H9 (cell line): ENCODE results near the gene INCENP. TPM values are rescaled to one million over a fixed set of nuclear protein-coding genes. Genes with fewer than 3 reads are reported as not detected.

Experiments used
- DNase-seq: peaks from one replicate; pipeline ENCODE4 v3.0.0-alpha.2; 2017
- H2AFZ ChIP-seq: one replicate; pipeline ENCODE4 v1.6.1; 2013; ENCODE audit warnings: mild to moderate bottlenecking, low read length, control low read depth, moderate library complexity
- H2AK5ac ChIP-seq: 2 replicates; pipeline ENCODE4 v1.6.1; 2013; ENCODE audit warnings: low read length, control low read depth, mixed read lengths; ENCODE audit not compliant: insufficient read length
- H2BK120ac ChIP-seq: one replicate; pipeline ENCODE4 v1.6.1; 2013; ENCODE audit warnings: low read depth, mild to moderate bottlenecking, low read length, control low read depth, inconsistent platforms; ENCODE audit not compliant: poor library complexity, severe bottlenecking
- H2BK12ac ChIP-seq: 2 replicates; pipeline ENCODE4 v1.6.1; 2013; ENCODE audit warnings: low read length, control low read depth, mixed read lengths, low read depth; ENCODE audit not compliant: insufficient read length
- H2BK15ac ChIP-seq: 2 replicates; pipeline ENCODE4 v1.6.1; 2013; ENCODE audit warnings: low read depth, low read length, control low read depth
- H2BK20ac ChIP-seq: one replicate; pipeline ENCODE4 v1.6.1; 2013; ENCODE audit warnings: low read depth, mild to moderate bottlenecking, low read length, control low read depth, inconsistent platforms; ENCODE audit not compliant: poor library complexity, severe bottlenecking
- H2BK5ac ChIP-seq: 2 replicates; pipeline ENCODE4 v1.6.1; 2013; ENCODE audit warnings: low read length, control low read depth, mixed read lengths; ENCODE audit not compliant: insufficient read length
- H3K14ac ChIP-seq: 2 replicates; pipeline ENCODE4 v1.6.1; 2013; ENCODE audit warnings: low read length, control low read depth; ENCODE audit not compliant: insufficient read depth
- H3K18ac ChIP-seq: 2 replicates; pipeline ENCODE4 v1.6.1; 2013; ENCODE audit warnings: low read depth, mild to moderate bottlenecking, mixed read lengths, low read length, control low read depth; ENCODE audit not compliant: insufficient read length
- H3K23ac ChIP-seq: 2 replicates; pipeline ENCODE4 v1.6.1; 2013; ENCODE audit warnings: low read length, control low read depth, mixed read lengths, low read depth; ENCODE audit not compliant: insufficient read length
- H3K23me2 ChIP-seq: 2 replicates; pipeline ENCODE4 v1.6.1; 2013; ENCODE audit warnings: low read depth, mild to moderate bottlenecking, mixed read lengths, low read length, control low read depth; ENCODE audit not compliant: insufficient read length, poor library complexity, severe bottlenecking
- H3K27ac ChIP-seq: 2 replicates; pipeline ENCODE4 v1.5.1; 2013; ENCODE audit warnings: low read length, control low read depth, mixed read lengths, low read depth; ENCODE audit not compliant: insufficient read length
- H3K27me3 ChIP-seq: 2 replicates; pipeline ENCODE4 v1.6.1; 2013; ENCODE audit warnings: low read length, control low read depth, inconsistent platforms; ENCODE audit not compliant: insufficient read depth
- H3K4ac ChIP-seq: 2 replicates; pipeline ENCODE4 v1.6.1; 2013; ENCODE audit warnings: low read depth, mild to moderate bottlenecking, control low read depth, inconsistent platforms, low read length, moderate library complexity
- H3K4me1 ChIP-seq: 2 replicates; pipeline ENCODE4 v1.6.1; 2013; ENCODE audit warnings: low read length, control low read depth, inconsistent platforms; ENCODE audit not compliant: insufficient read depth
- H3K4me2 ChIP-seq: 2 replicates; pipeline ENCODE4 v1.6.1; 2013; ENCODE audit warnings: low read length, control low read depth, mixed read lengths; ENCODE audit not compliant: insufficient read length, insufficient read depth
- H3K56ac ChIP-seq: 2 replicates; pipeline ENCODE4 v1.6.1; 2013; ENCODE audit warnings: low read depth, mild to moderate bottlenecking, mixed read lengths, low read length, control low read depth; ENCODE audit not compliant: insufficient read length
- H3K79me1 ChIP-seq: 2 replicates; pipeline ENCODE4 v1.6.1; 2013; ENCODE audit warnings: low read depth, mild to moderate bottlenecking, moderate library complexity, low read length, control low read depth, inconsistent platforms; ENCODE audit not compliant: insufficient read depth, poor library complexity, severe bottlenecking
- H3K79me2 ChIP-seq: 2 replicates; pipeline ENCODE4 v1.6.1; 2013; ENCODE audit warnings: low read length, control low read depth, inconsistent platforms; ENCODE audit not compliant: insufficient read depth
- H3K9ac ChIP-seq: 2 replicates; pipeline ENCODE4 v1.6.1; 2013; ENCODE audit warnings: low read length, control low read depth, mixed read lengths; ENCODE audit not compliant: insufficient read length; ENCODE audit errors: extremely low read depth
- H3K9me3 ChIP-seq: one replicate; pipeline ENCODE4 v1.6.1; 2013; ENCODE audit warnings: low read depth, low read length, inconsistent platforms; ENCODE audit not compliant: control insufficient read depth
- H3T11ph ChIP-seq: one replicate; pipeline ENCODE4 v1.6.1; 2013; ENCODE audit warnings: mild to moderate bottlenecking, low read length, control low read depth, inconsistent platforms
- H4K20me1 ChIP-seq: one replicate; pipeline ENCODE4 v1.6.1; 2013; ENCODE audit not compliant: control insufficient read depth, insufficient read length, insufficient read depth
- H4K5ac ChIP-seq: 2 replicates; pipeline ENCODE4 v1.6.1; 2013; ENCODE audit warnings: low read depth, mild to moderate bottlenecking, mixed read lengths, low read length, control low read depth; ENCODE audit not compliant: insufficient read length
- H4K8ac ChIP-seq: replicated peaks from 2 replicates; pipeline ENCODE4 v1.6.1; 2013; ENCODE audit warnings: low read length, control low read depth, mixed read lengths, low read depth; ENCODE audit not compliant: insufficient read length
- H4K91ac ChIP-seq: 2 replicates; pipeline ENCODE4 v1.6.1; 2013; ENCODE audit warnings: low read depth, mild to moderate bottlenecking, moderate library complexity, mixed read lengths, low read length, control low read depth; ENCODE audit not compliant: insufficient read length
- H3K27ac Mint-ChIP-seq, 3 experiments: 2 replicates in 2 of 3; 3 replicates in 1 of 3; pipeline ENCODE4 v1.8.0; 2020 to 2021; ENCODE audit warnings: mixed read lengths in 3 of 3, mild to moderate bottlenecking in 1 of 3, moderate library complexity in 1 of 3
- H3K27me3 Mint-ChIP-seq: 2 replicates; pipeline ENCODE4 v1.8.0; 2021; ENCODE audit warnings: low read depth, mild to moderate bottlenecking, moderate library complexity, mixed read lengths
- H3K36me3 Mint-ChIP-seq, 3 experiments: 2 replicates in 2 of 3; 3 replicates in 1 of 3; pipeline ENCODE4 v1.8.0; 2020 to 2021; ENCODE audit warnings: low read depth in 3 of 3, mixed read lengths in 3 of 3; ENCODE audit not compliant: insufficient read depth in 1 of 3
- H3K4me1 Mint-ChIP-seq, 2 experiments: 2 replicates each; pipeline ENCODE4 v1.8.0; 2020; ENCODE audit warnings: mixed read lengths in 2 of 2
- H3K4me3 Mint-ChIP-seq, 2 experiments: 2 replicates in 1 of 2; 3 replicates in 1 of 2; pipeline ENCODE4 v1.8.0; 2020 to 2021; ENCODE audit warnings: mild to moderate bottlenecking in 2 of 2, mixed read lengths in 2 of 2, moderate library complexity in 1 of 2
- H3K9me3 Mint-ChIP-seq, 2 experiments: 2 replicates in 1 of 2; 3 replicates in 1 of 2; pipeline ENCODE4 v1.8.0; 2020; ENCODE audit warnings: mild to moderate bottlenecking in 2 of 2, mixed read lengths in 2 of 2, moderate library complexity in 1 of 2
- WGBS: extraction: QIAGEN DNeasy Blood & Tissue Kit; methylation state at CpG from one replicate; pipeline ENCODE4 v1.1.7; 2013; ENCODE audit warnings: missing lambda C conversion rate, low lambda C conversion rate, mixed read lengths; ENCODE audit not compliant: insufficient read length; ENCODE audit errors: extremely low coverage; 5-methylcytosine and 5-hydroxymethylcytosine counted together
- total RNA-seq: library from RNA; stranded (reverse); gene quantifications from 2 replicates; pipeline ENCODE4 v1.2.1, GENCODE V29; 2021
- TF ChIP-seq, protein P1 (sequence below): fragments of 200-600 bp; sonication (generic); conservative IDR thresholded peaks from 3 replicates; pipeline ENCODE4 v1.8.0; 2021; ENCODE audit warnings: antibody characterized with exemption, mild to moderate bottlenecking

Gene INCENP
- total RNA-seq, 1 experiment from 2014 or later, result 99.9 TPM

DNA sequence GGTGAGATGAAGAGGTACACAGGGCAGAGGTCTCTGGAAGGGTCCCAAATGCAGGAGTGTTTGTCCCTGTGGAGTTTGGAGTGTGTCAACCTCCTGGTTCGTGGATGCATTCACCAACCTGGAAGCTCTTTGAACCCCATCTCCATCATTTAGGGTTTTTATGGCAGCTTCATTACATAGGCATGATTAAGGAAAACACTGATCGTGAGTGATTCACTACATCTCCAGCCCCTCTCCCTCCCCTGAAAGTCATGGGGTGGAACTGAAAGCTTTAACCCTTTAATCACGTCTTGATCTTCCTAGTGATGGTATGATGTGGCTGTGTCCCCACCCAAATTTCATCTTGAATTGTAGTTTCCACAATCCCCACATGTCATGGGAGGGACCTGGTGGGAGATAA is 19.8 kb upstream of the INCENP start:
- H3K4ac ChIP-seq, result no peak overlapping the region
- no peak overlapping the region for H3K9ac ChIP-seq
- no peak overlapping the region for H3K18ac ChIP-seq
- no peak overlapping the region for H2AK5ac ChIP-seq
- Mint-ChIP-seq H3K27ac (no peak overlapping the region), H3K27me3 (peaks cover 3% of the 10 kb centered on the region), H3K4me1 (peaks cover 30 to 39% of the 10 kb centered on the region in 2 experiments), H3K4me3 (no peak overlapping the region), H3K9me3 (peaks cover 3 to 9% of the 10 kb centered on the region in 2 experiments), H3K36me3 (peaks cover 0 to 9% (median 0%) of the 10 kb centered on the region in 3 experiments; a peak in 2 of 7 replicates)
- WGBS, result no CpG with 5 or more reads among the region's 3 CpGs
- H4K91ac ChIP-seq, result no peak overlapping the region
- H3K23ac ChIP-seq, result no peak overlapping the region
- no peak overlapping the region for H4K5ac ChIP-seq
- H3T11ph ChIP-seq, result no peak overlapping the region
- no peak overlapping the region for H4K8ac ChIP-seq
- H3K4me2 ChIP-seq, result no peak overlapping the region
- H3K27ac ChIP-seq, result no peak overlapping the region
- no peaks in the 10 kb centered on the region for H3K9me3 ChIP-seq
- no peaks in the 10 kb centered on the region for H3K79me2 ChIP-seq
- no peak overlapping the region for H2AFZ ChIP-seq
- H2BK120ac ChIP-seq, result no peak overlapping the region
- H3K4me1 ChIP-seq, result no peaks in the 10 kb centered on the region; the same call in none of the 2 replicates
- no peaks in the 10 kb centered on the region for H4K20me1 ChIP-seq
- H3K14ac ChIP-seq, result no peak overlapping the region
- DNase-seq, result no peak
- H3K27me3 ChIP-seq, result no peaks in the 10 kb centered on the region
- H2BK20ac ChIP-seq, result no peak overlapping the region
- TF ChIP-seq, protein P1, sequence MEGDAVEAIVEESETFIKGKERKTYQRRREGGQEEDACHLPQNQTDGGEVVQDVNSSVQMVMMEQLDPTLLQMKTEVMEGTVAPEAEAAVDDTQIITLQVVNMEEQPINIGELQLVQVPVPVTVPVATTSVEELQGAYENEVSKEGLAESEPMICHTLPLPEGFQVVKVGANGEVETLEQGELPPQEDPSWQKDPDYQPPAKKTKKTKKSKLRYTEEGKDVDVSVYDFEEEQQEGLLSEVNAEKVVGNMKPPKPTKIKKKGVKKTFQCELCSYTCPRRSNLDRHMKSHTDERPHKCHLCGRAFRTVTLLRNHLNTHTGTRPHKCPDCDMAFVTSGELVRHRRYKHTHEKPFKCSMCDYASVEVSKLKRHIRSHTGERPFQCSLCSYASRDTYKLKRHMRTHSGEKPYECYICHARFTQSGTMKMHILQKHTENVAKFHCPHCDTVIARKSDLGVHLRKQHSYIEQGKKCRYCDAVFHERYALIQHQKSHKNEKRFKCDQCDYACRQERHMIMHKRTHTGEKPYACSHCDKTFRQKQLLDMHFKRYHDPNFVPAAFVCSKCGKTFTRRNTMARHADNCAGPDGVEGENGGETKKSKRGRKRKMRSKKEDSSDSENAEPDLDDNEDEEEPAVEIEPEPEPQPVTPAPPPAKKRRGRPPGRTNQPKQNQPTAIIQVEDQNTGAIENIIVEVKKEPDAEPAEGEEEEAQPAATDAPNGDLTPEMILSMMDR, result no peak
- H2BK12ac ChIP-seq, result no peak overlapping the region
- H3K79me1 ChIP-seq, result no peaks in the 10 kb centered on the region
- no peak overlapping the region for H3K56ac ChIP-seq
- H2BK15ac ChIP-seq, result no peak overlapping the region
- H3K23me2 ChIP-seq, result no peaks in the 10 kb centered on the region
- no peak overlapping the region for H2BK5ac ChIP-seq
